Tongue (tissue), 2 donors: ENCODE measurements around the gene EXO1. TPM values are rescaled to one million over a fixed set of nuclear protein-coding genes. Genes with fewer than 3 reads are reported as not detected.
A peak's percentile ranks its signal among the peaks of the same experiment; 100 is the strongest.
"Not testable (repeated sequence)": the region's sequence is repeated elsewhere in the genome, so short reads cannot be mapped to it uniquely, and the experiment has no call there.

Source experiments
- DNase-seq: peaks from one replicate; pipeline ENCODE4 v3.0.0-alpha.2; 2015
- total RNA-seq: library from RNA; depleted of rRNA; stranded (reverse); fragments of >200 nt; gene quantifications from one replicate; pipeline ENCODE4 v1.2.3, GENCODE V29; 2014

EXO1 gene
- total RNA-seq, result 3.2 TPM

DNA sequence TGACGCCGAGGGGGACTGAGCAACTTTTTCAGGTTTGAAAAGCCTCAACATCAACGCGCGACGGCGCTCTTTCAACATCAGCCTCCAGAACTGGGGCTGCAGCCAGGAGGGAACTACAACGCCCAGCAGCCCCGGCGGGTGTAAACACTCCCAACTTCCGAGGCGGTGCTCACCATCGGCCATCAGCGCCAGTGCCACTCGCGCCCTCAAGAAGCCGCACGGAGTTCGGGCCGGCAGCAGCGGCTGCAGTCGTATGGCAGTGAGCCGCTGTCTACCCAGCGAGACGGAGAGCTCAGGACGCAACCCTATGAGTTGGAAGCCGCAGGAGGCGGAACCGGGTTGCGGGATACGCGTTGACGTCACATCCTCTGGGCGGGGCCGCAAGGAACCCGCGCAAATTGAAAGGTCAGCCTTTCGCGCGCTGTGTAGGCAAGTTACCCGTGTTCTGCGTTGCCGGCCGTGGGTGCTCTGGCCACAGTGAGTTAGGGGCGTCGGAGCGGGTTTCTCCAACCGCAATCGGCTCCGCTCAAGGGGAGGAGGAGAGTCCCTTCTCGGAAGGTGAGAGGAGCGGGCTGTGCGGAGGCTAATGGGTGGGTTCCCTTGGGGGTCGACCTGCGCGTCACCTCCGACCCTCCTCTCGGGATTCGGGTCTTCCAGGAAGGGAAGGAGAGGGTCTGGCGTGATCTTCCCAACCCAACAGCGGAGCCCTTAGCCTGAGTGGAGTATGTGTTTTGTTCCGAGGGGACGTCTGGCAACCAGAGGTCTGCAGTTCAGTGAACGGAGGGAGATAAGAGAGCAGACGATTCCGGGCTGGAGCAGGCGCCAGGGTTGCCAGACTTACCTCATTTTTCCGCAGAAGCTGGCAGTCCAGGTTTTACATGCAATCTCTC, at the start of gene EXO1:
EXO1 (plus strand) TSS at position 409 of the 890 bp plus-strand sequence. CDS start 2,222 bp downstream, outside the sequence.
- peak; percentile 97 for DNase-seq

DNA sequence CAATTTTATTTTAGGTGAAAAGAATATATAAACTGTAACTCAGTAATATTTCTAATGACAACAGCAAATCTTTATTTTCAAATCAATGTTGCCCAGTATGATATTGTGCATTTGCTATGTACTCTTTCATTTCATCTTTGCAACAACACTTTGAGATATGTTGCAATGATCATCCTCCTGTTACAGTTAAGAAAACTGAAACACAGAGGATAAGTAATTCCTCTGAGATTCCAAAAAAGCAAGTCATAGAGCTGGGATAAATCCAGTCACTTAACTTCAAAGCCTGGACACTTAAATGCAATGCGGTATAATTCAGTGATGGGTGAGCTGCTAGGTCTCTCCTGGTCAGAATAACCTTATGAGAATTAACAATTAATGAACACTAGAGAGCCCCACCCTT, 48.6 kb upstream of the EXO1 start:
- no peak for DNase-seq

DNA sequence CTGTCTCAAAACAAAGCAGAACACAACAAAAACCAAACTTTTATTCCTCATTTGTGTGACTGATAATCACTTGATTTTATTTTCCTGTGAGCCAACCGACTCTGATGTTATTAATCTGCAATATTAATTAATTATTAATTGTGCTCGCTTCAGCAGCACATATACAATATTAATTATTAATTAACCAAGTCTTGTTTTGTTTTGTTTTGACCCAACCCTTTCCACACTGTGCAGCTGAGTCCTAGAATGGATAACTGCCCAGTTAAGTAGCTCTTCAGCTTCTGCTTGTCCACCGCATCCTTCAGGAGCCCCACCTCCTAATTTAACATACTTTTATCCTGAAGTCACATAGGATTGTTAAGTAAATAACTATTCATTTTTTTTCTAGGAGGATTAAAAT, 47.4 kb upstream of the EXO1 start:
- no peak for DNase-seq

DNA sequence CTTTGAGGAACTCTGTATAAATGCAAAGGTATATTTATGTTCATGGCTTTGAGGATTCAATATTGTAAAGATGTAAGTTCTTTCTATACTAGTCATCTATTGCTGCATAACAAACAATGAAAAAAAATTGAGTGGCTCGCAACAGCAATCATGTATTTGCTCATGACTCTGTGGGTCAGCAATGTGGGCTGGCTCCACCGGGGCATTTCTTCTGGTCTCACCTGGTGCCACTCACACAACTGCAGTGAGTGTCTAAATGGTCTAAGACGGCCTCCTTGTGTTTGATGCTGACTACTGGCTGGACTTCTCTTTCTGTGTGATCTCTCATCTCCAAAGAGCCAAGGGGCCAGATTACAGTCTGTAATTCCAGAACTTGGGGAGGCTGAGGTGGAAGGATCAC, 45.1 kb upstream of the EXO1 start:
- DNase-seq, result no peak

DNA sequence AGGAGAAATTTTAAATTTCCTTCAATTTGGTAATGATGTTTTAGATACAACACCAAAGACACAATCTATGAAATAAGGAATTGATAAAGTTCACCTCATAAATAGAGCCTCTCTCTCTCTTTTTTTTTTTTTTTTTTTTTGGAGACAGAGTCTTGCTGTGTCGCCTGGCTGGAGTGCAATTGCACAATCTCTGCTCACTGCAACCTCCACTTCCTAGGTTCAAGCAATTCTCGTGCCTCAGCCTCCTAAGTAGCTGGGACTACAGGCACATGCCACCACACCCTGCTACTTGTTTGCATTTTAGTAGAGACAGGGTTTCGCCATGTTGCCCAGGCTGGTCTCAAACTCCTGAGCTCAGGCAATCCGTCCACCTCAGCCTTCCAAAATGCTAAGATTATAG, 43.3 kb upstream of the EXO1 start:
- DNase-seq, result not testable (repeated sequence)

DNA sequence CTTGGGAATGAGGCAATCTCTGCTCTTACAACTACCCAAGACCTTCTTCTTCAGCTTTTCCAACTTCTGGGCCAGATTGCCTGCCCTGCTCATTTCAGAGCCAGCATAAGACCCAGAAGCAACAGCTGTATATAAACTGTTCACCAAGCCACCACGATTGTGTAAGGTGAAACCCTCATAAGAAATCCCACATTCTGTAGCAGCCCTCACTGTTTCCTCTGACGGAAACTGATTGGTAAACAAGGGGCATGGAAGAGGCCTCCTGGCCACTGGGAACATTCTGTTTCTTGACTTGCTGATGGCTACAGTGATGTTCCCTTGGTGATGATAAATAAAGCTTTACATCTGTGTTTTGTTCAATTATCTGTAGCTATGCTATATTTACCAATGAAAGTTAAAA, 39.7 kb upstream of the EXO1 start:
- DNase-seq, result peak; percentile 7

DNA sequence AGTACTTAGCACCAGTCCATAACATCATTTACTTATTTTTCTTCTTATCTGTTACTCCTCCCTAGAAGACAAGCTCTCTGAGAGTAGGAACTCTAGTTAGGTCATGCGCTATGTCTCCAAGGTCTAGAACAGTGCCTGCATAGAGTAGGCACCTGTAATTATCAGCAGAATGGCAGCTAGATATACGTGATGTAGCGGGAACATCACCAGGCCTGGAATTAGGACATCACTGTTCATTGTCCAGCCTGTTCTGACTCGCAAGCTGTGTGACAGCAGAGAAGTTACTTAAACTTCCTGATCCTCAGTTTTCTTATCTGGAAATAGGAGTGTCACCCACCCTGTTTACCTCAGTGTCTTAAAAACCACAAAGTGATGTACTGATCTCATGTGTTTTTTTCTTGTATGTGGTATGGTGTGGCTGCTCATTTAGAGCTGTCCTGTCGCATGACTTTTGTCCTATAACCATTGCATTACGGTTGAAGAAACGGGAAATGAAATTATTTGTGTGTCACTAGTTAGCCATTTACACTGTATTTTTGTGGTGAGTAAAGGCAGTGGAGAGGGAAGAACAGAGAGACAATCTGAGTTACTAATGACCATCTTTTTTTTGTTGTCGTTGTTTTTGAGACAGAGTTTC, 37.1 kb upstream of the EXO1 start:
- DNase-seq, result no peak

DNA sequence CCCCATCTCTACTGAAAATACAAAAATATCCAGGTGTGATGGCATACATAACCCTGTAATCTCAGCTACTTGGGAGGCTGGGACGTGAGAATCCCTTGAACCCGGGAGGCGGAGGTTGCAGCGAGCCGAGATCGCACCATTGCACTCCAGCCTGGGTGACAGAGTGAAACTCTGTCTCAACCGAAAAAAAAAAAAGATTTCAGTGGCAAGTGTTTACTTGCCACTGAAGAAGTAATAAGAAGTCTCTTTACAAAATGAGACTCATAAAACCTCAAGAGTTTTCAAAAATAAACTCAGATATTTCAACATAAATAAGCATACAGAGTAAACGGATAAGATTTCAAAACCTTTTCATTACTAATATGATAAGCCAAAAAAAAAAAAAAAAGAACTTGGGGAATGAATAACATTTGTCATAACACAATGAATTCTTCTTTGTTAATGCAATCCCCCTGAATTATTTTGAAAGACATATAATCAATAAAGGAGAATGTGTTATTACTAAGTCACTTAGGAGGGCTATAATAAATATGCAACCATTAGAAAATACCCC, 34.2 kb upstream of the EXO1 start:
- DNase-seq, result no peak

DNA sequence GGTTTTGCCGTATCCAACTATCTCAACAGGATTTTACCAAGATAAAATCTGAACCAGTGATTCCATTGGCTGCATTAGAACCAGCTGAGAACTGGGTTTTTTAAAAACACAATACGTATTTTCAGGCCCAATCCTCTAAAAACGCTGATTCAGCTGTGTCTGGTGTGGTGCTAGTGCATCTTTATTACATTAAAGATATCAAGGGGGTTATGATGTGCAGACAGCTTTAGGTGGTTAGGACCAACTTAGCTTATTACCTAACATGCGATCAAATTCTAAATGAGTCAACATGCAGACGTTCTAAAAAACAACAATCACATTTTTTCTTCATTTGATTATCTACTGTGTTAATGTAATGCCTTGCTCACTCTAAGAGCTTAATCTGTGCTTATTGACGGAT, 32.0 kb upstream of the EXO1 start:
- DNase-seq, result no peak

DNA sequence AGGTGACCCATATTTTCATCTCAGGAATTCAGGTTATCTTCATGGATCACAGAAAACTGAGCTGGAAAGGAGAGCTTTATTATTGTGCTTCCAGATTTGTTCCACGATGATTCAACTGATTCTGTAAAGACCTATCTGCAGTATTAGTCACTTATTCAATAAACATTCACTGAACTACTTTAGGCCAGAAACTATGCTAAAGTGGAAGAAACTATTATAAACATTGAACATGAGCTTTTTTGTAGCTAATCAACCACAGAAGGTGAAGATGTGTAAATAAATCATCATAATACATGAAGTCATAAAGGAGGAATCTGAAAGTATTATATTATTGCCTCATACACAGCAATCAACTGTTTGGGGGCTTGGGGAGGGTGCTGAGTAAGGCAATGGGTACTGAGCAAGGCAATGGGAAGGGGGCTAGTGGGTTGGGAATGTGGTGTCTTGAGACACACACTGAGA, 30.6 kb upstream of the EXO1 start:
- no peak for DNase-seq

DNA sequence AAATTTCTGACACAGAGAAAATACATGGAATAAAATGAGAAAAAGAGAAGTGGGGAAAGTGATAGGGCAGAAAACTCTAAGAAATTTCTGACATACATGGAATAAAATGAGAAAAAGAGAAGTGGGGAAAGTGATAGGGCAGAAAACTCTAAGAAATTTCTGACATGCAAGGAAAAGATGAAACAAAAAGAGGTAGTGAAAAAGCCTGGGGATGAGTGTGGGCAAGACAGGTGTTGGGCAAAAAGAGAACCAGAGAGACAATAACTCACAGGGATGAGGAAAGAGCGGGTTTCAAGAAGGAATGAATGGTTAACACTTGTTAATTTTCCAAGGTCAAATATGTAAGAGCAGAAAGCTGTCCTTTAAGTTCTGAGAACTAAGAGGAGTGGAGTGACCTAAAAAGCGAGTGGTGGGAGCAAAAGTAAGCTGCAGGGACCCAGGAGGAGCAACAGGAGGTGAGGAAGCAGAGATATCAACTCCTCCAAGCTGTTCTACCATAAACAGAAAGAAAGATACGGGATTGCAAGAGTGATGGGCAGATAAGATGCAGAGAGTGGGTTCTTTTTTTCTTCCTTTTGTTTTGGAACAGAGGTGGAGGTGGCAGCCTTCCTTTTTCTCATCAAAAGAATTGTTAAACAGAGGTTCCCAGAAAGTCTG, 29.9 kb upstream of the EXO1 start:
- no peak for DNase-seq

DNA sequence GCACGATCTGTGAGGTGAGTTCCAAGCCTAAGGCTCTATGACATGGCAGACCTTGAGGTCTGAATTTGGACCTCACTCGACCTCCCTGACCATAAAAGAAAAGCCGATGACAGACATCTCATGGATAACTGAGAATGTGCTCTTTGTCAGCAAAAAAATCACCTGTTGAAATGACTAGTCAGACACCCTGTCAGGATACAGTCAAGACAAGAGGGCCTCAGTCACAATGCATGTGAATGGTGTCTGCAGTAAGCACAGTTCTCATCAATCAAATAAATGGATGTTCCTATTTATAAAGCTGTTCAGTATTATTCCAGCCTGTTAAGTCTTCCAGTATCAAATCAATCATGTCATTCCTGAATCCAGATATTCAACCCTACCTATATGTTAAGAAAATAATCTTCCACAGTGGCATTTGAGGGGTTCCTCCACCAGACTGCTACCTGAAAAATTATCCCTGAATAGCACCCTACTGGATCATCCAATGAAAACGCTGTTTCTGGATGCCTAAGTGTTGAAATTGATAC, 28.6 kb upstream of the EXO1 start:
- DNase-seq, result no peak

DNA sequence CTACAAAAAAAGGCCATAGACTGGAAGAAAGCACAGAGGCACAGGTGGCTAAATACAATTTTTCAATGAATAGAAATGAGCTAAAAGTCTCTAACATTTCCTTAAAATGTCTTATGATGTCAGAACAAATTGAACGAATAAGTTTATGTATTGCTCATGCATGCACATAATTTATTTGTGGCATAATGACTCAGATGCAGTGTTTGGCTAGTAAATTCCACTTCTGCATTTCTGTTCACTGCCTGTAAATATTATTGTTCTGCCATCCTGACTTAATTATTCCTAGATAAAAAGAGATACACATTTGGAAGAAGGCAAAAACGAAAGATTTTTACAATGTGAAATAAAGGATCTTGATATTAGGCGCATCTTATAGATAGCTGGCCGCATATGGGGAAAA, 26.6 kb upstream of the EXO1 start:
- no peak for DNase-seq

DNA sequence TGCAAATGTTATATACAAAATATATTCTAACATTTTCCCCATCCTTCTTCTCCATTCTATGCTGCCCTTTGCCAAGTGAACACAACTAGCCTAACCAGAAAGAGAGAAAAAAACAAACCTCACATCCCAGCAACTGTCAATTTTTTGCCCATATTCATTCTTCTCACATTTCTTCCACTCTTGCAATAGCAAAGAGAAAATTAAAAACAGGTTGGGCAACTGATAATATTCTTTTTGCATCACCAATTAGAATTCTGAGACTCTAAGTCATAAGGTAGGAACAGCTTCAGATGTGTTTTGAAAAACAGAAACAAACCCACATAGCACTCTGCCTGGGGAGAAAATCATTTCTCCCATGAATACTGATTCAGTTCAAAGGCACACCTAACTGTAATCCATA, 25.2 kb upstream of the EXO1 start:
- no peak for DNase-seq

DNA sequence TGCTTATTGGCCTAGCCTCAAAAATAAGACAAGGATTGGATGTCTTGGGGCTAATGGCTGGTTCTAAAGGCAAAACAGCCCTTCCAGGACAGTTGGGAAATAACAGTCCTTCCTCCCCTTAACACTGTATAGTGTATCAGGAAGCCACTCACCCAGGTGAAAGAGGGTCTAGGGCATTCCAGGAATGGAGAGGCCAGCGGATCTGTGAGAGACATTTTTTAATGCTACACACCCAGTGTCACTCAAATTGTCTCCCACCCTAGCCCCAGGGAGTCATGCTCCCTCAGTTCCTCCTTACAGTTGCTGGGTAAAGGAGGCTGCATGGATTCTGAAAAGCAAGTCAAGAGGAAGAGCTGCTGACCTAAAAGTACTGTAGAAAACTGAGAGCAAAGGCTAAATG, 24.1 kb upstream of the EXO1 start:
- no peak for DNase-seq

DNA sequence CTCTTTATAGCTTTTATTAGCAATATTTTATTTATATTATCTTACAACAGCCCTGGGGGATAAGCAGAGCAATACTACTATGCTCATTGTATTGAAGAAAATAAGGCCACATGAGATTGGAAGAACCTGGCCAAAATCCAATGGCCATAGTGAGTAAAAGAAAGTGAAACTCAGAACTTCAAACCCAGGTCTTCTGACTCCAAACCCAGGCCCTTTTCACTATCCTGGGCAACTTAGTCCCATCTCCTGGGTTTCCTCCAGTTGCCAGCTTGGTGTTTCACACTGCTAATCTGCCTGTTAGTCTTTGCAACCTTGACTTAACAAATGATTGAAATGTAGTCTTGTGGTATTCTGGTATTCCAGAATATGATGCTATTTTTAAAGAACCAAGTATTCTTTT, 22.4 kb upstream of the EXO1 start:
- DNase-seq, result no peak

DNA sequence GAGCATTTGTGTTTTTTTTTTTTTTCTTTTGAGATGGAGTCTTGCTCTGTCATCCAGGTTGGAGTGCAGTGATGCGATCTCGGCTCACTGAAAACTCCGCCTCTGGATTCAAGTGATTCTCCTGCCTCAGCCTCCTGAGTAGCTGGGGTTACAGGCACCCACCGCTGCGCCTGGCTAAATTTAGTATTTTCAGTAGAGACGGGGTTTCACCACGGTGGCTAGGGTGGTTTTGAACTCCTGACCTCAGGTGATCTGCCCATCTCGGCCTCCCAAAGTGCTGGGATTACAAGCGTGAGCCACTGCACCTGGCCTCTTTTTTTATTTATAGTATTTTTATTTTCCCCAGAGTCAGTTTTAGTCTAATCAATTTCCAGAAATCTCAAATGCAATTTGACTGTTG, 21.4 kb upstream of the EXO1 start:
- DNase-seq, result not testable (repeated sequence)

DNA sequence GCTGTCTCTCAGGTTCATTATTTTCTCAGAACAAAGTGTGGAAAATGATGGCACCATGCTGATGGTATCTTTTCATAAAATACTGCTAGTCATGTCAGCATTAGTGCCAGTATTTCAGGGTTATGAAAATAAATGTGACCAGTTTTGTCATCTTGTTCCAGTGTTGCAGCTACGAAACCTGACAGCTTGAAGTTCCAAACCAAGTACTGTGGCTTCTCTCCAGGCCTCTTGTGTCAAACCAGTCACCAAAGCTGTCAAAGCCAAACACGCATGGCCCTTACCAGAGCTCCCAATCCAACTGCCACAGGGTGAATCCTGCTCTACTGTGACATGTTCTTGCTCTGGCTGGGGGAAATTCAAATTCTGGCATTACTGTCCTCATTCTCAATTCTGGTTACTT, 20.7 kb upstream of the EXO1 start:
- DNase-seq, result no peak

DNA sequence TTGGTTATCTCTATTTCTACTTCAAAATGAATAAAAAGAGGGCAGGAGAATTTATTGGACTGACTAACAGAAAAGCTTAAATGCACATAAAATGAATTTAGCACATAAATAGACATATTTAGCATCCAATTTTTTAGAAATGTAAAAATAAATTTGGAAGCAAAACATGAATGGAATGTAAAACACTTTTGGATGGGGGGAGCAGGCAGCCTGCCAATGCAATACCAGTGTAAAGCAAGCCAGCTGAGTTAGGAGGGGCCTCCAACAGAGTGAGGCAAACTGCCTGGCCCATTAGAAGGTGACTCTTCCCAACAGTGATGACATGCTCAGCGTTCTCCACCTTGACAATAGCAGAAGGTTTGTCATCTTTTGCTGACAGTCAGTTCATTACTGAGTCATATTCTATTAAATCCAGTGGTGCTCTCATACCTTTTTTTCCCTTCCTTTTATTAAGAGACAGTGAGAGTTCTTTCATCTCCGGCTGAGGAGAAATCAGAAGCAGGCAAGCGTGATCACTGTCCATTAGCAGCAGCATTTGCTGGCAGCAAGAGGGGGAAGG, 19.5 kb upstream of the EXO1 start:
- DNase-seq, result peak; percentile 11

DNA sequence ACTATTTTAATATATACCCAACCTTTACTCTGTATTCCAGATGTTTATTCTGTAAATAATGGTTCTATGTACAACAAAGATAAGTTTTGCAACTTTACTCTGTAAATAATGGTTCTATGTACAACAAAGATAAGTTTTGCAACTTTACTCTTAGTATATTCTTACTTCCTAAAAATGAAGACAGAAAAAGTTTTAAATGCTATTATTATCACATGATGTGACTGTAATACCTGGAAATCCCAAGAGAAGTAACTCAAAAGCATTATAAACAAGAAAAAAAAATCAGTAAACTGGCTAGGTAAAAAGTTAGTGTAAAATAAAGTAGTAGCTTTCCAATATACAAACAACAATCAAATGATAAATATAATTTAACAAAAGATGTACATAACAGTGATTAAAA, 18.5 kb upstream of the EXO1 start:
- no peak for DNase-seq

DNA sequence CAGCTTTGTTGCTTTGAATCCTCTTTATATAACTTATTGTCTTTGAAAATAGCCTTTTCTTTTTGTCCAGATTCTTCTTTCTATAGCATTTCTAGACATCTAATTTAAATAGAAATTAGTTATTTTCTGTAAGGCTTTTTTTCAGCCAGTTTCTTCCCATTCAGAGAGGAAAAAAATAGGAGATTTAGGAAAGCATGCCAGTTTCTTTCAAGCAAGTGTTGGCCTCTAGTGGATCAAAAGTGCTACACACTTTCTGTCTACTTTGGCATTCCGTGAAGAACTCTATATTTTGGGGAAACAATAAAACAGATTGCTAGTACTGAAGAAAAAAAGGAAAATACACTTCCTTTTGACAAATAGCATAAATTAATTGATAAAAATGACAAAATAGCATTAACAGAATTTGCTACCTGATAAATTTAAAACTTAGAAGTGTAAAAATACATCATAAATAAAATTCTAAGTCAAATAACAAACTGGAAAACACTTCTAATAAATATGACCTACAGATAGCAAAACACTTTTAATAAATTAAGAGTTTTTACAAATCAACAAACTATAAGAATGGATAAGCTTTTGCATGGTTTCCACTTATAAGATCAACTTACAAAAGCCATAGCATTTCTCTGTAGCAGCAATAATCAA, 13.1 kb upstream of the EXO1 start:
- peak; percentile 60 for DNase-seq

DNA sequence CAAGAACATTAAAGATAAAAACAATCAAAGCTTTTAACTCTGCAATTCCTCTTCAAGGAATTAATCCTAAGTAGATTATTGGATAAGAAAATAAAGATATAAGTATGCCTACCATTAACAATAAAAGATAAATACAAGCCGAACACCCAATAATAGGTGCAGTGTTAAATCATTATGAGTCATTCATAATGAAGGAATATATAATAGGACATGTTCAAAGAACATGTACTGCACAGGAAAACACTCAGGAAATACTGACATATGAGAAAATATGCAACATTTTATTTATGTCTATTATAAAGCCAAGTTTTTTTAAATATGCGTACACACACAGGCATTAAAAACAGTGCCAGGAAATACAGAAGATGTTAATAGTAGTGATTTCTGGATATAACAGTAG, 11.1 kb upstream of the EXO1 start:
- no peak for DNase-seq
